ENCODE results near the gene SVBP.

GRCh38 chr1:42758641-42759040, 58.6 kb downstream of the SVBP start:
- TF ChIP-seq POU2F2 (IDR thresholded peaks at IDR 0.05; ENCODE audit: low read depth, low read length) (no peak), POLR2A (IDR thresholded peaks at IDR 0.05; ENCODE audit: low read depth, low read length) (no peak), POLR2AphosphoS5 (IDR thresholded peaks at IDR 0.05; ENCODE audit: low read depth, low read length) (no peak), TAF1 (IDR thresholded peaks at IDR 0.05; ENCODE audit: low read depth, low read length) (no peak), PAX5 (IDR thresholded peaks at IDR 0.05; ENCODE audit: insufficient read depth, low read length, severe bottlenecking) (no peak), SPI1 (IDR thresholded peaks at IDR 0.05; ENCODE audit: low read depth, low read length) (no peak)

All from GM12891 (cell line).